DOHH2 (cell line): Measurements from ENCODE around the gene AP4M1.
A peak's percentile ranks its signal among the peaks of the same experiment; 100 is the strongest.

Source experiments
- H3F3A ChIP-seq: fragments of 200-600 bp; sonication (generic), shearing (Covaris generic); 2 replicates; pipeline ENCODE4 v1.6.0; 2016; ENCODE audit warnings: antibody characterized with exemption, mild to moderate bottlenecking; ENCODE audit not compliant: control insufficient read depth, insufficient read depth
- H3K27ac ChIP-seq: fragments of 200-600 bp; sonication (generic); 2 replicates; pipeline ENCODE4 v1.5.1; 2014; ENCODE audit warnings: low read depth, mild to moderate bottlenecking, low read length, moderate library complexity
- H3K27me3 ChIP-seq: fragments of 200-600 bp; sonication (generic); 2 replicates; pipeline ENCODE4 v1.6.1; 2014; ENCODE audit warnings: mild to moderate bottlenecking, low read length, mixed read lengths; ENCODE audit not compliant: control insufficient read depth
- H3K36me3 ChIP-seq: fragments of 200-600 bp; sonication (generic); 2 replicates; pipeline ENCODE4 v1.6.1; 2014; ENCODE audit warnings: mild to moderate bottlenecking, low read length, moderate library complexity, mixed read lengths; ENCODE audit not compliant: control insufficient read depth
- H3K4me1 ChIP-seq: fragments of 200-600 bp; sonication (generic); 2 replicates; pipeline ENCODE4 v1.6.1; 2014; ENCODE audit warnings: mild to moderate bottlenecking, low read length, mixed read lengths; ENCODE audit not compliant: control insufficient read depth
- H3K4me2 ChIP-seq: fragments of 200-600 bp; sonication (generic); 2 replicates; pipeline ENCODE4 v1.6.0; 2014; ENCODE audit warnings: mild to moderate bottlenecking, low read length, moderate library complexity
- H3K4me3 ChIP-seq: fragments of 200-600 bp; sonication (generic); 2 replicates; pipeline ENCODE4 v1.5.1; 2014; ENCODE audit warnings: mild to moderate bottlenecking, low read length, mixed read lengths
- H3K79me2 ChIP-seq: fragments of 200-600 bp; sonication (generic); 2 replicates; pipeline ENCODE4 v1.6.1; 2014; ENCODE audit warnings: mild to moderate bottlenecking, low read length, mixed read lengths; ENCODE audit not compliant: control insufficient read depth
- H3K9me2 ChIP-seq: fragments of 200-600 bp; sonication (generic); replicated peaks from 2 replicates; pipeline ENCODE4 v1.6.1; 2014; ENCODE audit warnings: mild to moderate bottlenecking, low read length, mixed read lengths; ENCODE audit not compliant: control insufficient read depth
- H3K9me3 ChIP-seq: fragments of 200-600 bp; sonication (generic); 2 replicates; pipeline ENCODE4 v1.6.1; 2014; ENCODE audit warnings: antibody characterized with exemption, low read length, mixed read lengths; ENCODE audit not compliant: control insufficient read depth, insufficient read depth
- H4K20me1 ChIP-seq: fragments of 200-600 bp; sonication (generic); 2 replicates; pipeline ENCODE4 v1.6.0; 2014; ENCODE audit warnings: low read depth, mild to moderate bottlenecking, antibody characterized with exemption, low read length, moderate library complexity; ENCODE audit not compliant: control insufficient read depth, insufficient read depth
- CTCF ChIP-seq: fragments of 200-600 bp; sonication (generic); IDR thresholded peaks from one replicate; pipeline ENCODE4 v1.5.1; 2014; ENCODE audit warnings: antibody characterized with exemption, mild to moderate bottlenecking, low read depth, low read length; ENCODE audit not compliant: poor library complexity, severe bottlenecking
- EZH2phosphoT487 ChIP-seq: fragments of 200-600 bp; sonication (generic); IDR thresholded peaks from 2 replicates; pipeline ENCODE4 v1.6.1; 2017; ENCODE audit warnings: borderline replicate concordance, mild to moderate bottlenecking, antibody characterized with exemption, low read length, moderate library complexity, mixed read lengths

The AP4M1 gene

DNA sequence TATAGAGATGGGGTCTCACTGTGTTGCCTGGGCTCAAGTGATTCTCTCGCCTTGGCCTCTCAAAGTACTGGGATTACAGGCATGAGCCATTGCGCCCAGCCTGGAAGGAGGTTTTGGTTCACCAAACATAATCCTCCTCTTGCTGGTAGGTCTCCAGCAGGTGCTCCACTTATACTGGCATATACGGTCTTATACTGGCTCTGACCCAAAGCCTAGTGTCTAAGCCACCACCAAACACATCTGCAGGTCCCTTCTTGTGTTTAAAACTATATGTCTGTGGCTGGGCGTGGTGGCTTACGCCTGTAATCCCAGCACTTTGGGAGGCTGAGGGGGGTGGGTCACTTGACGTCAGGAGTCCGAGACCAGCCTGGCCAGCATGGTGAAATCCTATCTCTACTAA, 30.7 kb downstream of the AP4M1 start:
- Histone ChIP-seq H3K4me1 (peaks cover 32% of the 10 kb centered on the region), H3K4me2 (peak overlapping the region; percentile 14; the same call in 1 of the 2 replicates), H3K27me3 (no peaks in the 10 kb centered on the region), H3K4me3 (no peak overlapping the region), H3K27ac (no peak overlapping the region), H3K9me2 (no peaks in the 10 kb centered on the region), H3K36me3 (no peaks in the 10 kb centered on the region), H4K20me1 (no peaks in the 10 kb centered on the region), H3K9me3 (no peaks in the 10 kb centered on the region), H3F3A (peaks cover 13% of the 10 kb centered on the region), H3K79me2 (peaks cover 11% of the 10 kb centered on the region)
- no peak for TF ChIP-seq EZH2phosphoT487
- TF ChIP-seq CTCF = no peak

- TF ChIP-seq EZH2phosphoT487 = no peak
- TF ChIP-seq CTCF = peak; percentile 97
- H3F3A ChIP-seq = peaks cover 18% of the 10 kb centered on the region
- peak overlapping the region; percentile 14; the same call in 1 of the 2 replicates for H3K4me2 ChIP-seq
- H3K27ac ChIP-seq = no peak overlapping the region
- H3K9me3 ChIP-seq = no peaks in the 10 kb centered on the region
- no peaks in the 10 kb centered on the region for H3K27me3 ChIP-seq
- peaks cover 35% of the 10 kb centered on the region for H3K4me1 ChIP-seq
- no peaks in the 10 kb centered on the region for H3K36me3 ChIP-seq
- no peaks in the 10 kb centered on the region for H3K9me2 ChIP-seq
- no peaks in the 10 kb centered on the region for H4K20me1 ChIP-seq
- H3K79me2 ChIP-seq = peaks cover 8% of the 10 kb centered on the region
- H3K4me3 ChIP-seq = no peak overlapping the region
Observed at GRCh38 chr7:100132697-100133151, 31.3 kb downstream of the AP4M1 start.

GRCh38 chr7:100137851-100138760, 36.7 kb downstream of the AP4M1 start:
- Histone ChIP-seq H4K20me1 (no peaks in the 10 kb centered on the region), H3K4me1 (peaks cover 46% of the 10 kb centered on the region), H3F3A (peaks cover 16% of the 10 kb centered on the region), H3K4me2 (peak overlapping the region; percentile 63), H3K9me3 (no peaks in the 10 kb centered on the region), H3K27me3 (no peaks in the 10 kb centered on the region), H3K36me3 (no peaks in the 10 kb centered on the region), H3K27ac (peak overlapping the region; percentile 56), H3K79me2 (no peaks in the 10 kb centered on the region), H3K4me3 (peak overlapping the region; percentile 50), H3K9me2 (no peaks in the 10 kb centered on the region)
- TF ChIP-seq EZH2phosphoT487 = no peak
- no peak for TF ChIP-seq CTCF
